HUES48 (cell line): ENCODE measurements around the gene EXOC2.
"Not testable (repeated sequence)": the region's sequence is repeated elsewhere in the genome, so short reads cannot be mapped to it uniquely, and the experiment has no call there.

ENCODE experiments used
- H3K27ac ChIP-seq: one replicate; pipeline ENCODE4 v1.7.0; 2013; ENCODE audit warnings: low read depth, low read length, inconsistent platforms
- H3K27me3 ChIP-seq: 2 replicates; pipeline ENCODE4 v1.6.1; 2013; ENCODE audit warnings: mild to moderate bottlenecking, low read length; ENCODE audit not compliant: control insufficient read depth, insufficient read depth
- H3K36me3 ChIP-seq: 2 replicates; pipeline ENCODE4 v1.6.1; 2013; ENCODE audit warnings: low read length; ENCODE audit not compliant: control insufficient read depth, insufficient read depth
- H3K4me1 ChIP-seq: 2 replicates; pipeline ENCODE4 v1.6.1; 2013; ENCODE audit warnings: mild to moderate bottlenecking, low read length; ENCODE audit not compliant: control insufficient read depth, insufficient read depth
- H3K4me3 ChIP-seq: 2 replicates; pipeline ENCODE4 v1.5.1; 2013; ENCODE audit warnings: mild to moderate bottlenecking, low read depth, low read length
- H3K9ac ChIP-seq: 2 replicates; pipeline ENCODE4 v1.6.1; 2013; ENCODE audit warnings: mild to moderate bottlenecking, low read depth, low read length, moderate library complexity
- H3K9me3 ChIP-seq: 2 replicates; pipeline ENCODE4 v1.6.1; 2013; ENCODE audit warnings: low read length; ENCODE audit not compliant: control insufficient read depth, insufficient read depth

Gene EXOC2

GRCh38 chr6:678520-678919 is 14.4 kb downstream of the EXOC2 start:
- Histone ChIP-seq H3K4me1 (peaks cover 73% of the 10 kb centered on the region), H3K4me3 (no peak overlapping the region), H3K36me3 (0 out of 2 replicates have a peak, but pooled peaks cover 3% of the 10 kb centered on the region), H3K9me3 (no peaks in the 10 kb centered on the region), H3K27ac (no peak overlapping the region), H3K9ac (no peak overlapping the region), H3K27me3 (no peaks in the 10 kb centered on the region)

- Histone ChIP-seq H3K27me3 (no peaks in the 10 kb centered on the region), H3K9ac (no peak overlapping the region), H3K4me1 (peaks cover 67% of the 10 kb centered on the region), H3K27ac (no peak overlapping the region), H3K4me3 (no peak overlapping the region), H3K36me3 (0 out of 2 replicates have a peak, but pooled peaks cover 3% of the 10 kb centered on the region), H3K9me3 (no peaks in the 10 kb centered on the region)
These were observed 15.0 kb downstream of the EXOC2 start for GRCh38 chr6:677919-678318.

- H3K36me3 ChIP-seq = 0 out of 2 replicates have a peak, but pooled peaks cover 3% of the 10 kb centered on the region
- no peak overlapping the region for H3K4me3 ChIP-seq
- no peak overlapping the region for H3K27ac ChIP-seq
- H3K27me3 ChIP-seq = no peaks in the 10 kb centered on the region
- H3K9me3 ChIP-seq = peaks cover 3% of the 10 kb centered on the region; the same call in 1 of the 2 replicates
- peaks cover 39% of the 10 kb centered on the region for H3K4me1 ChIP-seq
- H3K9ac ChIP-seq = no peak overlapping the region
These were observed 18.0 kb downstream of the EXOC2 start for GRCh38 chr6:674956-675355.

GRCh38 chr6:674406-674805 is 18.5 kb downstream of the EXOC2 start:
- Histone ChIP-seq H3K27me3 (no peaks in the 10 kb centered on the region), H3K36me3 (peaks cover 8% of the 10 kb centered on the region; the same call in 1 of the 2 replicates), H3K27ac (no peak overlapping the region), H3K4me1 (peaks cover 34% of the 10 kb centered on the region), H3K9me3 (peaks cover 3% of the 10 kb centered on the region; the same call in 1 of the 2 replicates), H3K4me3 (no peak overlapping the region), H3K9ac (no peak overlapping the region)

DNA sequence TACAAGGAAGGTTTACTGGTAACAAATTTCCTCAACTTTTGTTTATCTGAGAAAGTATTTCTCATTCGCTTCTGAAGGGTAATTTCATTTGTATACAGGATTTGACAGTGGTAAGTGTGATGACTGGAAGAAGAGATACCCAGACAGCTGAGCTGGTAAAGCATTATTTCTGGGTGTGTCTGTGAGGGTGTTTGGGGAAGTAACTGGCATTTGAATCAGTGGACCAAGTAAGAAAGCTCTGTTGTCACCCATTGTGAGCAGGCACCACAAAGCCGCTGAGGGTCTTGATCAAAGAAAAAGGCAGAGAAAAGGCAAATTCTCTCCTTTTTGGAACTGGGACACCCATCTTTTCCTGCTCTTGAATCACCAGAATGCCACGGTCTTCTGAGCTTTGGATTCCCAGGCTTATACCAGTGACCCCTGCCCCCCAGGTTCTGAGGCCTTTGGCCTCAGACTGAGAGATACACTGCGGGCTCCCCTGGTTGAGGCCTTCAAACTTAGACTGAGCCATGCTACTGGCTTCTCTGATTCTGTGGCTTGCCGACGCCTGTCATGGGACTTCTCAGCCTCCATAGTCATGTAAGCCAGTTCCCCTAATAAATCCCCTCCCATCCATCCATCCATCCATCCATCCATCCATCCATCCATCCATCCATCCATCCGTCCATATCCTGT is 25.5 kb downstream of the EXOC2 start:
- Histone ChIP-seq H3K27me3 (no peaks in the 10 kb centered on the region), H3K4me1 (peaks cover 7% of the 10 kb centered on the region; the same call in 1 of the 2 replicates), H3K4me3 (no peak overlapping the region), H3K27ac (no peak overlapping the region), H3K9ac (no peak overlapping the region), H3K36me3 (peaks cover 7% of the 10 kb centered on the region; the same call in 1 of the 2 replicates), H3K9me3 (peaks cover 3% of the 10 kb centered on the region; the same call in 1 of the 2 replicates)

DNA sequence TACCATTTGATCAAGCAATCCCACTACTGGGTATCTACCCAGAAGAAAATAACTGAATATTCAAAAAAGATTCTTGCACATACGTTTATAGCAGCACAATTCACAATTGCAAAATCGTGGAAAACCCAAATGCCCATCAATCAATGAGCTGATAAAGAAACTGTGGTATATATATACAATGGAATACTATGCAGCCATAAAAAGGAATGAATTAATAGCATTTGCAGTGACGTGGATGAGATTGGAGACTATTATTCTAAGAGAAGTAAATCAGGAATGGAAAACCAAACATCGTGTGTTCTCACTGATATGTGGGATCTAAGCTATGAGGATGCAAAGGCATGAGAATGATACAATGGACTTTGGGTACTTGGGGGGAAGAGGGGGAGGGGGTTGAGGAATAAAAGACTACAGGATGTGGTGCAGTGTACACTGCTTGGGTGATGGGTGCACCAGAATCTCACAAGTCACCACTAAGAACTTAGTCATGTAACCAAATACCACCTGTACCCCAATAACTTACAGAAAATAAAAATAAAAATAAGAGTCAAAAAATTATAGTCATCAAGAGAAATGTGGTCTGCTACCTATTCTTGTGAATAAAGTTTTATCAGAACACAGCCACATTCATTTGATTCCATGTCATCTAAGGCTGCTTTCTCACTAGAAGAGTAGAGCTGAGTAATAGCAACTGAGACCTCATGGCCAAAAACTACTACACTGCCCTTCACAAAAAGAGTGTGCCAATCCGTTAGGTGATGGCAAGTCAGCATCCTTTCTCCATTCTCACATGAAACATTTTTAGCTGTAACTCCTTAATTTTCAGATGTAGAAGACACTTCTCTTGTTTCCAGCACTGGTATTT is 27.3 kb downstream of the EXOC2 start:
- Histone ChIP-seq H3K4me3 (no peak overlapping the region), H3K9me3 (no peaks in the 10 kb centered on the region), H3K4me1 (peaks cover 20% of the 10 kb centered on the region), H3K27me3 (no peaks in the 10 kb centered on the region), H3K9ac (no peak overlapping the region), H3K36me3 (peaks cover 7% of the 10 kb centered on the region; the same call in 1 of the 2 replicates), H3K27ac (no peak overlapping the region)

GRCh38 chr6:663788-664187 is 29.2 kb downstream of the EXOC2 start:
- H3K27ac ChIP-seq, H3K9me3 ChIP-seq, H3K27me3 ChIP-seq, H3K36me3 ChIP-seq, H3K9ac ChIP-seq, H3K4me3 ChIP-seq: not testable (repeated sequence)
- peaks cover 36% of the 10 kb centered on the region for H3K4me1 ChIP-seq

- no peaks in the 10 kb centered on the region for H3K9me3 ChIP-seq
- peak overlapping the region; percentile 95 for H3K27ac ChIP-seq
- H3K9ac ChIP-seq = peak overlapping the region; percentile 67
- H3K4me3 ChIP-seq = 0 out of 2 replicates have a peak overlapping the region, but pooled peaks have one; percentile 30
- H3K27me3 ChIP-seq = no peaks in the 10 kb centered on the region
- peaks cover 60% of the 10 kb centered on the region for H3K4me1 ChIP-seq
- peaks cover 7% of the 10 kb centered on the region for H3K36me3 ChIP-seq
These were observed 33.0 kb downstream of the EXOC2 start for GRCh38 chr6:659716-660581.

DNA sequence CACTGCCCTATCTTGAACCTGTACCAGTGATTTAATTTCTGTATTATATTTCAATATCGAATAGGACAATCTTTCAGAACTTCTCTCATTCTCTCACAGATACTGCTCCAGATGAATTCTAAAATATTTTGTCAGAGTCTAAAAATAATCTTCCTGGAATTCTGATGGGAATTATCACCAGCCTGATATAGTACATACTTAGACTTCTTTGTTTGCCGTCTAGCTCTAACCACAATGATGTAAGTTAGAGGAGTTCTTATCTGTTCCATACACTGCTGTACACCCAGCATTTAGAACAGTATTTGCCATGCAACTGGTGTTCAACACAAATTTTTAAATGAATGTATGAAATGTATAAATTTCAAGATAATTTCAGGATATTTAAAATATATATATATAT is 34.7 kb downstream of the EXOC2 start:
- no peaks in the 10 kb centered on the region for H3K9me3 ChIP-seq
- H3K36me3 ChIP-seq = peaks cover 7% of the 10 kb centered on the region
- no peaks in the 10 kb centered on the region for H3K27me3 ChIP-seq
- no peak overlapping the region for H3K4me3 ChIP-seq
- peaks cover 62% of the 10 kb centered on the region for H3K4me1 ChIP-seq
- H3K27ac ChIP-seq = no peak overlapping the region
- H3K9ac ChIP-seq = no peak overlapping the region

DNA sequence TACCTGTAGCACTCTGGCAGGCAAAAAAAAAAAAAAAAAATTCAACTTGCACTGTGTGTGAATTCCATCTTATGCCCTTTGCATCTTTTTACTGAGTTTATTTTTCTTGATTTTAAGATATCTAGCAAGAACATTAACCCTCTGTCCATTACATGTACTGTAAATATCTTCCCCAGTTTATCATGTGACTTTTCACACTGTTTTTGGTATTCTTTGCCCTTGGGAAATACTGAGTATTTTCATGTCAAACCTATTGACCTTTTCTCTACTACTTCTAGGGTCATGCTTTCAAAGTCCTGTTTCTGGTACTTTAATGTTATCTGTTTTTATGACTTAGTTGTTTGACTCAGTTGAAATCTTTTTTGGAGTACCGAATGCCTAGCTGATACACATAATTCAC is 35.2 kb downstream of the EXOC2 start:
- Histone ChIP-seq H3K27ac (no peak overlapping the region), H3K4me3 (no peak overlapping the region), H3K27me3 (no peaks in the 10 kb centered on the region), H3K9me3 (no peaks in the 10 kb centered on the region), H3K9ac (no peak overlapping the region), H3K36me3 (peaks cover 7% of the 10 kb centered on the region), H3K4me1 (peaks cover 62% of the 10 kb centered on the region)
